Measurements from ENCODE around the gene NPBWR2.

The NPBWR2 gene

GRCh38 chr20:64074963-64075362 is 32.4 kb downstream of the NPBWR2 start:
- in situ Hi-C loops (cut with MboI; ENCODE audit: low sequenced_read_pairs), result no loop called here

- in situ Hi-C loops (cut with MboI; ENCODE audit: low sequenced_read_pairs), result no loop called here
These were observed 33.1 kb downstream of the NPBWR2 start for GRCh38 chr20:64074184-64074789.

DNA sequence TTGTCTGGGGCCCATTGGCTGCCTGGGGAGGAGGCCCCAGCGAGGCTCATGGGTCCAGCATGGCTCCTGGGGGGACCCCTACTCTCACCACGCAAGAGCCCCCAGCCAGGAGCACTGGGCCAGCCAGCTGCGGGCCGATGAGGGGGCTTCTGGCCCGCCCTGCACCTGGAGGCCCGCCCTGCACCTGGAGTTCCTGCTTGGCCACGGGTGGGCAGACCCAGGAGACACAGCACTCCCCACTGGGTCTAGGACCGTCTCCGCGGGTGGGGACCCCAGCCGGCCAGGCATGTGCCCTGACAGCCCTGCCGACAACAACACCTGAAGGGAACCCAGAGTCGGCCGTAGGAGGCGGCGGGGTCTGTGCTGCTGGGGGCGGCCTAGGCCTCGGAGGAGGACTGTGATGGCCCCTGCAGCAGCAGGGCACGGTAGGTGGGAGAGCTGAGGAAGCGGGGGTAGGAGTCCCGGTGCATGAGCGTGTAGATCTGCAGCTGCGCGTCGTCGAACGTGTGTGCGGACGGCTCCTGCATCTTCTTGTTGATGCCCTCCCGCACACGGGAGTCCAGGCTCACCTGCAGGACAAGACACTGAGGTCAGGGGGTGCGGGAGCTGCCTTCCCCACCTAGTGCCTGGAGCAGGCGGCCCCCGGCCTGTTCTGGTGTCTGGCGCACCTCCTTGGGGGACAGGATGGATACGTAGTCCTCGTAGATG is 33.7 kb downstream of the NPBWR2 start:
- in situ Hi-C loops (cut with MboI; ENCODE audit: low sequenced_read_pairs), result no loop called here

DNA sequence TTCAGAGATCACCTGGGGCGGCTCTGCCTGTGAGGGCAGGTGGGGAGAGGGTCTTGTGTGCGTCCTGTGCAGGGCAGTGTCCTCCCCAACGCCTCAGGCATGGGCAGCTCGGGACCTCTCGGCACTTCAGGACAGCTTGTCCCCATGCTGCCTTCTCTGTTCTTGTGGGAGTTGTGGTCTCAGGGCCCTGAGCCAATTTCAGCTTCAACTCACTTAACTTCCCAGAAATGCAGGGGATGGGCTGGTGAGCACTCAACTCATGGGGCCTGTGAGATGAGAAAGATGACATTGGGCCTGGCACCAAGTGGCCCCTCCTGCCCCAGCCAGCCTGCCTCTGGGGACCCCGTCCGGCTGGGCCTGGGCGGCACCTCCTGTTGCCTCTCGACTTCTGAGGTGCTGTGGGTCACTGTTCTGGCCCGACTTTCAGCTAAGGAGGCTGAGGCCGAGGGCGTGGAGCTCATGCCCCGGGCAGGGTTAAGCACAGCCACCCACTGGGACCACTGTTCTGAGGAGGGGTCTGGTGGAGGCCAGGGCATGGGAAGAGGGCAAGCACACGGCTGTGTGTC is 34.8 kb downstream of the NPBWR2 start:
- in situ Hi-C loops (cut with MboI; ENCODE audit: low sequenced_read_pairs), result no loop called here

DNA sequence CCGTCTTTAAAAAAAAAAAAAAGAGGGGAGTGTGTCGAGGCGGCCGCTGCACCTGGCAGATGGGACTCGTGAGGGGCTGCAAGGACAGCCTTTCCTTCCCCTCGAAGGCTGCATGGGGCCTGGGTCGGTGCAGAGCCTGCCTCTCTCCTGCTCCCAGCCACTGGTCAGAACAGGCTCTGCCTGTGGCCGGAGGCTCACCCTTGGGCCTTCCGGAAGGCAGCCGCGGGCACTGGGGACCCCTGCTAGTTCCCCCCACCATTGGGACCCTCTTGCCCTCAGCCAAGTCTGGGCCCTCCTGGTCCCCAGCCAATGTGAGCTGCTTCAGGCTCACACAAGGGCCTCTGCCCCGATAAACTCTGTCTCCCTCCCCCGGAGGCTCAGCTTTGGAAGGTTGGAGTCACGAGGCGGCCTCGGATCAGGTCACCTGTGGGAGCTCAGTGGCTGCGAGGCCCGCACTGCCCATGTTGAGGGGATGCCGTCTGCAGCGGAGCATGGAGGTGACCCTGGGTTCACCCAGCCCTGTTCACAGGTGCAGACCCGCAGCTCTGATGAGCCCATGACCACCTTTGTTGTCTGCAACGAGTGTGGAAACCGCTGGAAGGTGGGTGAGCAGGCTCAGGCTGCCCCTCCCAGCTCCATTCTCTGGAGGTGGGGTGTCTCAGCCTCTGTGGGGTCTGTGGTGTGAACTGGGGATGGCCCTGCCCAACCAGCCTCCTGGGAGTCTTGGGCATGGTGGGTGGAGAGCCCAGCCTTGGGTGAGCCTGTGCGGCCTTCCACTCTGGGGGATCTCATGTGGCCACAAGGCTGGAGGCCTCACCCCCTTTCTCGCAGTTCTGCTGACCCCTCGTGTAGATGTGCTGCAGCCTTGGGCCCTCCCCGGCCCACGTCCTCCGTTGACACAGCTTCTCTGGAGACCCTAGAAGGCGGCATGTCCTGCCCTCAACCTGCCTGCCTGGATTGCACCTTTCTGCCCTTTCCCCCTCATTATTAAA is 35.7 kb downstream of the NPBWR2 start:
- in situ Hi-C loops (cut with MboI; ENCODE audit: low sequenced_read_pairs), result no loop called here

GRCh38 chr20:64070244-64070993 is 36.9 kb downstream of the NPBWR2 start:
- in situ Hi-C loops (cut with MboI; ENCODE audit: low sequenced_read_pairs), result no loop called here

GRCh38 chr20:64069614-64070243 is 37.6 kb downstream of the NPBWR2 start:
- in situ Hi-C loops (cut with MboI; ENCODE audit: low sequenced_read_pairs), result no loop called here

DNA sequence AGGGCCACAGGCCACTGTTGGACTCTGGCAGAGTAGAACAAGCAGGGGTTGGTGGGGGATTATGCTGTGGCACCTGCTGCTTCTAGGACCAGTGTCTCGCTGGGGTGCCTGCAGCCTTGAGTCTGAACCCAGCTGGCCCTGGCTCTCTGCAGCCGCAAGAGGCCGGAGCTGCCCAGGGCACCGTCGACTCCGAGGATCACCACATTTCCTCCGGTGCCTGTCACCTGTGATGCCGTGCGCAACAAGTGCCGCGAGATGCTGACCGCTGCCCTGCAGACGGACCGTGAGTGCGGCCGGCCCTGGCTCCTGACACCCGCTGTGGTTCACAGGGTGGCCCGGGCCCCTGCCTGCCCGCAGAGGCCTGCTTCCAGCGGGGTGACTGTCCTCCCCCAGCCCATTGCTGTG is 38.2 kb downstream of the NPBWR2 start:
- in situ Hi-C loops (cut with MboI; ENCODE audit: low sequenced_read_pairs), result no loop called here

DNA sequence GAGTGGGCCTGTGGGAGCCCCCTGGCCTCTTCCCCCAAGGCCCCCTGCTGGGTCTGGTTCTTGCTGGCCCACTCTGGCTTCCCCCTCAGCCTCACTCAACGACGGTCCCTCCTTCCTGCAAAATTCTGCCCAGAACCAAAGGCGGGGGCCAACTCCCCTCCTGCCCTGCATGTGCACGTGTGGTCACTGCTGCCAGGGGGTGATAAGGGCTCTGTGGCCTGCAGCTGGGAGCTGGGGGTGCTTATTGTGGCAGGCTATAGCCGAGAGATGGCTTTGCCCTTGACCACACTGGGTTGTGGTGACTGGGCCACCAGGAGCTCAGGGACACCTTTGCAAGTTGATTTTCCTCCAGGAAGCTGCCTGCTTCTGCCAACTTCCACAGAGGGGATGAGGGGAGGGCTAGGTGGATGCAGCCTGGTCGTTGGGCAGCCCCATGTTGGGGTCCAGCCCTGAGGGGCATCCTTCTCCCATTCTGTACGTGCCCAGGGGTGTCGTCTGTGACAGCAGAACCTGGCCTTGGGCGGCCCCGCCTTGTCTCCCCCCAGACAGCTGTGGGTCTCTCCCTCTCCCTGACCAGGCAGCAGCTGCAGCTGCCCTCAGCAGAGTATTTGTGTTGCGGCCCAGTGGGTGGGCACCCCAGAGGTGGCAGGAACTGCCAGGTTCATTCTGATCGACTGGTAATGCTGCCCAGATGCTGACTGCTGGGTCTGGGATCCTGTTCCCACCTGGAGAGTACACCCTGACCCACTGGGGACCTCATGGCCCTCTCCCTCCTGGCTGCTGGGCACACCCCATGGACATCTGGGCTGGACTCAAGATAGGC is 38.8 kb downstream of the NPBWR2 start:
- in situ Hi-C loops (cut with MboI; ENCODE audit: low sequenced_read_pairs), result no loop called here

DNA sequence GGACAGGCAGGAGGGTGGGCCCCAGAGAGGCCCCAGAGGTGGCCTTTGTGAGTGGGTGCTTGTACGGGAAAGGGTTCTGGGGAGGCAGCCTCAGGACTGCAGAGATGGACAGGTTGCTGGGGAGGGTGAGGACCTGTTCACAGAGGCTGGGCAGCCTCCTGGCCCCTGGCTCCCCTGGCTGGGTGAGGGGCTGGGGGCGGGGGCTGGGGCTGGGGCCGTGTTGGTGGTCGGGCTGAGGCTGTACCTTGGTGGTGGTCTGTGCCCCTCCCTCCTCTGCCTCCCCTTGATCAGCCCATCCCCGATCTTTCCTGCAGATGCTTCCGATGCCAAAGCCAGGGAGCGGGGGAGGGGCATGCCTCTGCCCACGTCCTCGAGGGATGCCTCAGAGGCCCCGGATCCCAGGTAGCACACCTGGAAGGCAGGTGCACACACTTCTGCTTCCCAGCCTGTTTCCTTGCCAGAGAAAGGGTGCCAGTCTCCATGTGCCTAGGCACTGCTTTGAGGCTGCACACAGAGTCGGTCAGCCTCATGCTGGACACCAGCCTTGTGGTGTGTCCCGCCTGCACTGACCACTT is 39.5 kb downstream of the NPBWR2 start:
- in situ Hi-C loops (cut with MboI; ENCODE audit: low sequenced_read_pairs), result no loop called here

DNA sequence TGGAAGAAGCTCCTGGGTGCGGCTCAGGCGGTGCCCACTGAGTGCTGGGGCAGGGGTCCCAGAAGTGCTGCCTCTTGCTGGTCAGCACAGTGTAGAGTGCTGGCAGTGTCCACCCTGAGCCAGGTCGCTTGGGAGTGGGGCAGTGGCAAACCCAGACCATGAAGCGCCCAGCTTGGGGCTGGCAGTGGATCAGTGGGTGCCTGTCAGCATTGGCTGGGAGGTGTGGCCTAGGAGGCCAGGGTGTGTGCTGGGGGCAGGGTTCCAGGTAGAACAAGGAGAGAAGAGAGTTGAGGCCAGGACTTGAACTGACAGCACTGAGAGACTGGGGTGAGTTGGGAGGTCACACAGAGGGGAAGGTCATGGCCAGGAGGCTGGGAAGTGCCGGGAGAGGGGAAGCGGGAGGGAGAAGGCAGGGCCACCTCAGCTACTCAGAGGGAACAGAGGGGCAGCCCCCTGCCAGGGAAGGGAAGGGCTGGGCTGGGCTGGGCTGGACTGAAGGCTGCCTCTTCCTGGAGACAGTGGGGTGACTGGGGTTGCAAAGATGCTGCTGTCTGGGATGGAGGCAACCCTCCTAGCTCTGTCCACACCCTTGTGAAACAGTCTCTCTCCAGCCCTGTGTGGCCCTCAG is 40.2 kb downstream of the NPBWR2 start:
- in situ Hi-C loops (cut with MboI; ENCODE audit: low sequenced_read_pairs), result no loop called here

- in situ Hi-C loops (cut with MboI; ENCODE audit: low sequenced_read_pairs), result no loop called here
These were observed 41.4 kb downstream of the NPBWR2 start for GRCh38 chr20:64065974-64066343.

DNA sequence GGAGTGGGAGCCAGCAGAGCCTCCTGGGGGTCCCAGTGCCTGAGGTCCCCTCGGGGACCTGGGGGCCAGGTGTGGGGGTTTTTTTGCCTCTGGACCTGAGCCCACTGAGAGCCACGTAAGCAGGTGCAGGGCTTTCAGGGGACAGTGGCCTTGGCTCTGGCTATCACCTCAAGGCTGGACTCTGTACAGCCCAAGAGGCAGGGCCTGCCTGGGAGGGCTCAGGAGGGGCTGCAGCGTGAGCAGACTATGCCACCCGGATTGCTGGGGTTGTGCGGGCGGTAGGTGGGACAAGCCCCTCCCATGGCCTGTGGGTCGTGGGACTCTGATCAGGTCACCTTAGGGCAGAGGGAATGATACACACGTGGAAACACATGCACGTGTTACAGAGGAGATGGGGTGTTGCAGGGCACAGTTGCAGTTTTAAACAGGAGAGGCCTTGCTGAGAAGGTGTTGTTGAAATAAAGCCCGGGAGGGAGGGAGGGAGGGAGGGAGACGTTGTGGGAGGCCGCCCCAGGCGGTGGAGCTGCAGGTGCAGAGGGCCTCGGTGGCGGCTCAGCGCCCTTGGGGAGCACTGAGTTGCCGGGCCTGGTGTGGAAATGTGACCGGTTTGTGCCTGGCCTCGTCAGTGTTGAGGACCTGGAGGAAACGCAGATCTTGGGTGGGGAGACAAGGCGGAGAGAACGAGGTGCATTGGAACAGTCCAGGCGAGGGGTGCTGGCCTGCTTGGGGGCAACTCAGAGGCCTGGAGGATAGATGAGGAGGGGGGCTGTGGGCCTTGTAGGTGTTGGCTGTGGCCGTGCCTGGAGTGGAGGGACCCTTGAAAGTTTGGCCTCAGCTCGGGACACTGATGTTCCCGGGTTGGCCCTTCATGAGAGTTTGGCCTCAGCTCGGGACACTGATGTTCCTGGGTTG is 42.0 kb downstream of the NPBWR2 start:
- in situ Hi-C loops (cut with MboI; ENCODE audit: low sequenced_read_pairs), result no loop called here

DNA sequence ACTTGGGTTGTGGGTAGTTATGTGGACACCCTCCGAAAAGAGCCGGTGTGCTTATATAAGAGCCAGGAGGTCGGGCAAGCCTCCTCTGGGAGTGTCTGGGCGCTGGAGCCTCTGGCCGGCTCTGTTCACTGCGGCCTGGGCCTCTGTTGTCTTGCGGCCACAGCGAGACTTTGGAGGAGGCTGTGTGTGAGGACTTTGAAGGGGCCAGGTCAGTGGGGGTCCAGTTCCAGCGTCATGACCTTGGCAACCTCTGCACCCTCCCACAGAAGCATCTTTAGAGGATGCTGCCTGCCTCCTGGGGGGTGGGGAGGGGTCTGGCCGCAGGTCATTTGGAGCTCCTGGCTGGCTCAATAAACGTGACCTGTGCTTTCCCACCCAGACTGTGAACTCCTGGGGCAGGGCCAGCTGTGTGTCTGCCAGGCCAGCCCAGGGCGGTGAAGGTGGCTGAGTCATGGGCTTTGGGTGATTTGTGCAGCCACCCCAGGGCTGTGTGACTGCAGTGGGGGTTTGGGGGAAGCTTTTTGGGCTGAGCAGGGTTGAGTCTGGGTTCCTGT is 43.1 kb downstream of the NPBWR2 start:
- in situ Hi-C loops (cut with MboI; ENCODE audit: low sequenced_read_pairs), result no loop called here

DNA sequence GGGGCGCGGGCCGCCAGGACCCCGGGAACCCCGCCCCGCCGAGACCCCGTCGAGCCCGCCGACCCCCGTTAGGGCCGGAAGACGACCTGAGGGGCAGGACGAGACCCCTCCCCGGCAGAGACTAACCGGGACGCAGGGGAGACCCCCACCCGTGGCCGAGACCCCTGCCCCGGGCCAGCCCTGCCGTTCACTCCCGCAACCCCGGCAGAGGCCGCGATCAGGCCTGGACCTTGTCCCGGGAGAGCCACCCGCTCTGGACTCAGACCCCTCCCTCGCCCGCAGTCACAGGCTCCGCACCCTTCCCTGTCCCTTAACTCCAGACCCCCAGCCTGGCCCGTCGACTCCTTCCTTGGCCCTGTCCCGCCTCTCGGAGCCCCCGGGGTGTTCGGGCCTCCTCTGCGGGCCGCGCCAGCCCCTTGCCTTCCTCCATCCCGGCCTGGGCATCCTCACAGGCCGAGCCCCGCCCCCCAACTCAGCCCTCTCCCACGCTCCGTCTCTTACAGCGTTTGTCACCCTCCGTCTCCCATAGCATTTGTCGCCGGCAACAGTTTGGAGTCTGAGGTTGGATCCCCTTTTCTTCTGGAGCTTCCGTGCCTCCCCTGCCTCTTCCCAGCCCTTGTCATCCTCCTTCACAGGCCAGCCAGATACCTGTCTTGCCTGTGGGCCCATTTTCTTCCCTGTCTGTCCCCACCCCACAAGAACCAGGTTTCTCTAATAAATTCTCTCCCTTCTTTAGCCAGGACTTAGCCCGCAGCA is 43.8 kb downstream of the NPBWR2 start:
- in situ Hi-C loops (cut with MboI; ENCODE audit: low sequenced_read_pairs), result no loop called here

GRCh38 chr20:64062596-64063388 is 44.6 kb downstream of the NPBWR2 start, which contains the start of gene TCEA2:
TCEA2 (plus strand) TSS chr20:64063198; CDS start chr20:64063313, 115 bp downstream.
- in situ Hi-C loops (cut with MboI; ENCODE audit: low sequenced_read_pairs), result no loop called here

Data from hTERT RPE-1 (cell line).